K562 (cell line): ENCODE measurements around the gene PDE8B. TPM values are rescaled to one million over a fixed set of nuclear protein-coding genes. Genes with fewer than 3 reads are reported as not detected.

Experiments used
- BDP1 ChIP-seq: IDR thresholded peaks from 3 replicates; pipeline ENCODE4 v1.6.1; 2011; ENCODE audit not compliant: insufficient read length, insufficient read depth
- CBFA2T3 ChIP-seq: fragments of 450-650 bp; IDR thresholded peaks from 2 replicates; pipeline ENCODE4 v1.6.1; 2017
- MNT ChIP-seq, 2 experiments: fragments of 450-650 bp; conservative IDR thresholded peaks; 2 replicates each; pipeline ENCODE4 v1.6.1; 2017; ENCODE audit warnings: mild to moderate bottlenecking in 2 of 2, moderate library complexity in 2 of 2
- ZBTB40 ChIP-seq, 2 experiments: fragments of 450-650 bp in 1 of 2; sonication (generic) in 1 of 2; formaldehyde crosslinking in 1 of 2; IDR thresholded peaks; 2 replicates each; pipeline versions ENCODE4 v1.7.1 to v1.9.0; 2016 to 2022; ENCODE audit warnings: inconsistent platforms in 1 of 2, mild to moderate bottlenecking in 1 of 2, missing genetic modification reagents in 1 of 2
- ZNF212 ChIP-seq: fragments of 450-650 bp; formaldehyde crosslinking; IDR thresholded peaks from 2 replicates; pipeline ENCODE4 v1.4.0; 2020; ENCODE audit warnings: mild to moderate bottlenecking
- polyA plus RNA-seq, 8 experiments: library from polyadenylated mRNA; depleted of rRNA in 4 of 8; stranded (reverse) in 5 of 8; unstranded in 3 of 8; fragments of >200 nt; fragmentation: Nextera tagmentation in 2 of 8; fragmentation: Illumina TruSeq in 1 of 8; extraction: Ambion mirVana in 2 of 8; extraction: Trizol in 1 of 8; gene quantifications; 2 replicates each; pipeline versions ENCODE4 v1.2.1 to v1.2.3, GENCODE V29; 2011 to 2014; ENCODE audit warnings: inconsistent platforms in 1 of 8, missing spikeins in 1 of 8
- total RNA-seq, 7 experiments: library from RNA; depleted of rRNA in 6 of 7; stranded (reverse); fragments of >200 nt in 6 of 7; fragmentation: Illumina TruSeq in 2 of 7; extraction: Trizol in 2 of 7; gene quantifications; 2 replicates each; pipeline versions ENCODE4 v1.2.1 to v1.2.3, GENCODE V29; 2011 to 2021; ENCODE audit warnings: low replicate concordance in 1 of 7

The PDE8B gene
- total and polyA plus RNA-seq, 9 of the 15 experiments (the other 6 are each of a cell fraction or from before 2014, with no cell fraction given), result 0.15 to 0.28 TPM; not detected in 7

- TF ChIP-seq ZBTB40 (IDR thresholded peaks at IDR 0.05) (no peak), ZBTB40 (CRISPR knock-in tag; IDR thresholded peaks at IDR 0.05) (no peak), ZNF212 (CRISPR knock-in tag) (no peak), MNT (conservative IDR thresholded peaks at IDR 0.05) (no peak), CBFA2T3 (no peak), BDP1 (no peak)
Measured at GRCh38 chr5:77379558-77380061, 169.1 kb downstream of the PDE8B start (continued).
